Measurements from ENCODE around the gene LY6G6F.

LY6G6F gene

GRCh38 chr6:31740397-31741223 is 33.9 kb downstream of the LY6G6F start:
- peak in 1 of 2 donors; percentile 45 for DNase-seq

DNA sequence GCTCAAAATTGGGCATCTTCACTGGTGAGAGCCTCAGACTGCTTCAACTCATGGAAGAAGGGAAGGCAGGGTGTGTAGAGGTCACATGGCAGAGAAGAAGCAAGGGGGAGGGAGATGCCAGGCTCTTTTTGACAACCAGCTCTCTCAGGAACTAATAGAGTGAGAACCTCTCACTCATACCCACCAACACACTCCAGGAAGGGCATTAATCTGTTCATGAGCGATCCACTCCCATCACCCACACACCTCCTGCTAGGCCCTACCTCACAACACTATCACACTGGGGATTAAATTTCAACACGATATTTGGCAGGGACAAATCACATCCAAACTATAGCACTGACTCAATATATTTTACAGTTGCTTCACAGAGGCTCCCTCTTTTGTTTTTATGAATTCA is 35.1 kb downstream of the LY6G6F start:
- DNase-seq: no peak

- no peak for DNase-seq
Observed at GRCh38 chr6:31742894-31743293, 36.2 kb downstream of the LY6G6F start.

GRCh38 chr6:31744422-31744821 is 37.8 kb downstream of the LY6G6F start:
- no peak for DNase-seq

GRCh38 chr6:31749301-31750036 is 42.8 kb downstream of the LY6G6F start:
- DNase-seq: no peak

DNA sequence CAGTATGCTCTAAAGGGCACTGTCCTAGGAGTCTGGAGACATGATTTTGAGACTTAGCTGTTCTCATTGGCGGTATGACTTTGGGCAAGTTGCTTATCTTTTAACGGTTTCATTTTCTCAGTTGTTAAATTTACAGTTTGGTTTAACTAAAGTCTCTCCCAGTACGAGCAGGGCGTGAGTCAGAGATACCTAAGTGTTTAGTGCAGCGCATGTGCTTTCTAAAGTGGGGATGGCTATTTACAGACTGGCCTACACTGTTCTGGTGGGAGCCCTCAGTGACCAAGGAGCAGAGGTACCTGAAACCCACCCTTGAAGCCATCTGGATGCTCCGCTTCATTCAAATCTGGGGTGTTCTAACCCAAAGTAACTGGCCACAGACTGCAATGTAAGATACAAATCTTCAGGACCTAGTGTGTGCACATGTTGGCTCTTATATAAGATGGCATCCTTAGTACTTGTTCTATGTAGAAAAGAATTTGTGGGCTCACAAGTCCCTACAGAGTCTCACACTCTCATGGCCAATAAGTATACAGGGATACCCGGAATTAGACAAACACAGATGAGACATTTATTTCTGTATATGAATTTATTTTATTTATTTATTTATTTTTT is 43.9 kb downstream of the LY6G6F start:
- no peak for DNase-seq

- no peak for DNase-seq
Observed at GRCh38 chr6:31752739-31753319, 46.2 kb downstream of the LY6G6F start.

- no peak for DNase-seq
Observed at GRCh38 chr6:31758281-31758680, 51.6 kb downstream of the LY6G6F start.

All from bone marrow (tissue), 2 donors.